AG10803 (cell line): ENCODE results near the gene OR6B1.
A peak's percentile ranks its signal among the peaks of the same experiment; 100 is the strongest.

Experiments used
- DNase-seq: peaks from one replicate; pipeline ENCODE4 v3.0.0; 2010; ENCODE audit warnings: low read depth
- H3K4me3 ChIP-seq: 2 replicates; pipeline ENCODE4 v1.5.1; 2011; ENCODE audit warnings: mild to moderate bottlenecking, low read length, control low read depth
- CTCF ChIP-seq: conservative IDR thresholded peaks from 2 replicates; pipeline ENCODE4 v1.5.1; 2011; ENCODE audit warnings: mild to moderate bottlenecking, low read length, control low read depth, inconsistent platforms

The OR6B1 gene

GRCh38 chr7:143967398-143967797 is 32.7 kb upstream of the OR6B1 start:
- H3K4me3 ChIP-seq, result no peak overlapping the region
- no peak for TF ChIP-seq CTCF
- DNase-seq, result no peak

- no peak for DNase-seq
- no peak for TF ChIP-seq CTCF
- no peak overlapping the region for H3K4me3 ChIP-seq
Observed at GRCh38 chr7:143973870-143974416, 26.2 kb upstream of the OR6B1 start.

- no peak overlapping the region for H3K4me3 ChIP-seq
- no peak for TF ChIP-seq CTCF
- DNase-seq, result peak; percentile 31
Observed at GRCh38 chr7:143974459-143974858, 25.7 kb upstream of the OR6B1 start.

GRCh38 chr7:143975617-143976016 is 24.5 kb upstream of the OR6B1 start:
- TF ChIP-seq CTCF, result no peak
- no peak for DNase-seq
- no peak overlapping the region for H3K4me3 ChIP-seq

GRCh38 chr7:143978585-143978984 is 21.5 kb upstream of the OR6B1 start:
- DNase-seq, result no peak
- no peak overlapping the region for H3K4me3 ChIP-seq
- TF ChIP-seq CTCF, result no peak

- no peak overlapping the region for H3K4me3 ChIP-seq
- TF ChIP-seq CTCF, result no peak
- peak; percentile 80 for DNase-seq
Observed at GRCh38 chr7:143979359-143979758, 20.8 kb upstream of the OR6B1 start.

- DNase-seq, result no peak
- no peak for TF ChIP-seq CTCF
- H3K4me3 ChIP-seq, result no peak overlapping the region
Observed at GRCh38 chr7:143979998-143980397, 20.1 kb upstream of the OR6B1 start.
